HG03520 (cell line): Measurements from ENCODE around the gene EIF4G2.
"Not testable (repeated sequence)": the region's sequence is repeated elsewhere in the genome, so short reads cannot be mapped to it uniquely, and the experiment has no call there.

Experiments
- ATAC-seq: cut with Tn5 transposase; IDR thresholded peaks from one replicate; pipeline ENCODE4 v1.9.1; 2021; ENCODE audit warnings: mild to moderate bottlenecking, moderate library complexity; ENCODE audit not compliant: unreplicated experiment

EIF4G2 gene

GRCh38 chr11:10808553-10809372 lies at the start of gene EIF4G2:
Gene EIF4G2 (minus strand): TSS chr11:10808926.
- peak; percentile 91 for ATAC-seq

DNA sequence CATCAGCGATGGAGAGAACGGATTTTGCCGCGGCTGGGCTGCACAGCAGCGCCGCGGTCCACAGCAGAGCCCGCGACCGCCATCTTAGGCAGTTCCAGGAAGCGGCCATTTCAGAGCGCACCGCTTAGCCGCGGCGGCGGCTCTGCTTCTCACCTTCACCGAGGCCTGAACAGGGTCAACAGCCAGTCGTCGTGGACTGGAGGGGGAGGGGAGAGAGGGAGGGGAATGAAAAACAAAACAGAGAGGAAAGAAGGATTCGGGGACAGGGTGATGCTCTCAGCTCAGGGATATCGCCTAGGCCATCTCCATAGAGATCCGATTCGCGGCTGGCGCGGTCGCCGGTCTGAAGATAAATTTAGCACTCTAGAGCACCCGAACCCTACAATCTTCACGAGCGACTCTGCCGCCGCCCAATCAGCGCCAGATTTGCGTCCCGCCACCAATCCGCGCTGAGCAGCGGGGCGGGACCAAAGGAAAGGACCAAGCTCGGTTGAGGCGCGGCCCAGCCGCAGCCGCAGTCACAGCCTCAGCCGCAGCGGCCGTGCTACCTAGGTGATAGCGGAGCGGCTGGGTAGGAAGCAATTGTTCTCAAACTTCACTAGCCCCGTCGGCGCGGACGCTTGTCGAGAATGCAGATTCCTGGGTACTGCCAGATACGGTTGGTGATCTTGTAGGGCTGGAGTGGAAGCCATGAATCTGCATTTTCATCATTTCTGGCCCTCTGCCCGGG lies 49.1 kb upstream of the EIF4G2 start, which contains the start of gene ZBED5:
ZBED5 (minus strand) TSS at position 345 of the 730 bp plus-strand sequence. CDS start 3,108 bp downstream, outside the sequence.
- peak; percentile 89 for ATAC-seq

DNA sequence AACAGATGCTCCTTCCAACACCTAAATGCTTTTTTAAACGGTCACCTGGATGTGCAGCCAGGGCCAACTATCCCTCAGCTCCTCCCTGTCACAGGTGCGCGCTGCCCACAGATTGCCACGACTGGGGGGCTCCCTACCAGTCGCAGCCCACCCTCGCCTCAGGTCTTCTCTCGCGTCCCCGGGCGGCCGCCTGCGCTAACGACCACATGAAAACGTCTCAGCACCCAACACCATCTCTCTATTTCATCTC lies 48.7 kb upstream of the EIF4G2 start:
- ATAC-seq: peak; percentile 15

DNA sequence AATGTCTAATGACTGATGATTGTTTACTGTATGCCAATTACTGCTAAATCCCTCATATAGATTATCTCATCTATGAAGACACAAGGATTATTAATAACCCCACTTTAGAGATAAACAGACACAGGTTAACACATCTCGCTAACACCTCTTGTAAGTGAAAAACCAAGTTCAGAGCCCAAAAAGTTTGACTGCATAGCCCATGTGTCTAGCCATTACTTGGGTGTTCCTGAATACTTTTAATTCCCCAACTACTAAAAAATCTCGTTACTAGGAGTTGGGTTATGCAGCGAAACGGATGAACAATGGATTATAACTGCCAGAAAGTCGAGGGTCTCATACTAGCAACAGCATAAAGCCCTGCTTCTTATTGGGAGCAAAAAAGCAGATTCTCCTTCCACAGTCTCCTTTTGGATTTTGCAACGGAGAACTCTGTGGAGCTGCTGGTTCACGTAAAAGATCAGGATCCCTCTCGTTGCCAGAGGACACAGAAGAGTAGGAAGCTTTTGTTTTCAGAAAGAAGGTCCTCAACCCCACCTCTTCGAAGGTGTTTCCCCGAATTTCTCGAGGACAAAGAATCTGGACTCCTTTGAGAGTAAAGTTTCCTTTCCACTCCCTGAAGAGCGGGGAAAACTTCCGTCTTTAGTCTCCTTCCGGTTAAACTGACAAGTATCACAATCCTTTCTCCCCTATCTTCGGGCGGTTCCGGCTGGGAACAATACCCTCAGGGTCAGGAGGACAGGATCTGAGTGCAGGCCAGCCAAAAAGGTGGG lies 48.1 kb upstream of the EIF4G2 start:
- no peak for ATAC-seq

- ATAC-seq: no peak
These were observed 46.6 kb upstream of the EIF4G2 start for GRCh38 chr11:10855295-10855694.

- ATAC-seq: no peak
These were observed 39.5 kb upstream of the EIF4G2 start for GRCh38 chr11:10847960-10848860.

DNA sequence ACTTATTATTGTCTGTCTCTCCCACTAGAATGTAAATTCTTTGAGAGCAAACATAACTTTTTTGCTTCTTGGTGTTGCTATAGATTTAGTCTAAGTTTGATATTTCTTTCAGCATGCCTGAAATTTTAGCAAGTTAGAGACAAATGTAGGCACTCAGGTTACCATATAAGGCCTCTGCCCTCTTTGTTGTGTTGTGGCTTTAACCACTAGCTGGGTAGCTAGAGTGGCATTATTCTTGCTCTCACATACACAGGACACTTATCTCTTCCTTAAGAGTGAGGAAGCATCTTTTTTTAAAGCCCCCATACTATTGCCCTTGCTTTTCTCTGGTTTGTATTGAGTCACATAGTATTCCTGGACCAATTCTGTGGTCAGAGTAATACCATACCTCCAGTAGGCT lies 37.9 kb upstream of the EIF4G2 start:
- no peak for ATAC-seq

DNA sequence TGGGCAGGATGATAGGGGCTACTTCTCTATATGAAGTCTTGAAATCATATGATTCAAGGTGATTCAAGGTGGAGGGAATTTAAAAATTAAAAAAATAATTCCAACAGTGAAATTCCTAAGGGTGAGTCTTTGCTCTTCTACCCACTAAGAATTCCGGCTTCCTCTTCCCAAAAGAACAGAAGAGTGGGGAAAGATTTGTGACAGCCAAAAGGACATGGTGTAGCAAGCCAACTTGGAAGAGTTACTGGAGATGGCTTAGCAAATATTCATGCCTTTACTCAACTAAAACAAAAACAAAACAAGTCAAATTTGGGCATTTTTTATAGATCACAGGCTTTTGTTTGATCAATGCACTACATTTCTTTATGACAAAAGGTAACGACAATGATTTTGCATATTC lies 36.9 kb upstream of the EIF4G2 start:
- no peak for ATAC-seq

DNA sequence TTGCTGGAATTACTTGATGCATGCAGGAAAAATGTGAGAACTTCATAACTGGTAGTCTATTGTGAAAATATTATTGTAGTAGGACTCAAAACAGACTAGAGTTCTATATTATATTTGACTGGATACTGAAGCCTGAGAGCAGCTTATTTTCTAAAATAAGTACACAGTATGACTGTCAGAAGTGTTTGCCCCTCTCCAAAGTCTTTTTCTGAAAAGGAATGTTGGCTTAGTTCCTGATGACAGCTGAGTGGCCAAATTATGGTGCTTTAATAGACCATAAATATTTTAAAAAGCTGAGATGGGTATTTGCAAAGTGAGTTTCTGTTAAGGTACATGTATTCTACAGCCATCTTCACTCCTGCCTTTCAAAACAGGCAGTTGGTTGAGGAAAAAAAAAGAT lies 36.1 kb upstream of the EIF4G2 start:
- ATAC-seq: no peak

DNA sequence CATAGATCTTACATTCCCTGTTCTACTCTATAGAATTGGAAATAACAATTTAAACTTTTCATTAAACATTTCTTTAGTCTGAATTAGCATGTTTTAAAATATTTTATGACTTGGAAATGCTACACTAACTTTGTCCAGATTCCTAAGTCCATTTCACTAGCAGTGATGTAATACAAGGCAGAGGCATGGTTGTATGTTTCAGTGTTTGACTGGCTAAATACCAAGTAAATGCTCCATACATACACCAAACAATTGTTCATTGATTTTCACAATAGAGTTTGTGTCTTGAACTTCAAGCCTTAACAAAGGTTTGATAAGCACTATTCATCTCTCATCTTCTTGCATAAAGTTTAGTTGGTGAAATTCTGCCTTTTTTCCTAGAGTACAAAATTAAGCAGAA lies 35.6 kb upstream of the EIF4G2 start:
- ATAC-seq: no peak

GRCh38 chr11:10838881-10839280 lies 30.2 kb upstream of the EIF4G2 start:
- no peak for ATAC-seq

- ATAC-seq: no peak
These were observed 29.4 kb upstream of the EIF4G2 start for GRCh38 chr11:10838083-10838482.

DNA sequence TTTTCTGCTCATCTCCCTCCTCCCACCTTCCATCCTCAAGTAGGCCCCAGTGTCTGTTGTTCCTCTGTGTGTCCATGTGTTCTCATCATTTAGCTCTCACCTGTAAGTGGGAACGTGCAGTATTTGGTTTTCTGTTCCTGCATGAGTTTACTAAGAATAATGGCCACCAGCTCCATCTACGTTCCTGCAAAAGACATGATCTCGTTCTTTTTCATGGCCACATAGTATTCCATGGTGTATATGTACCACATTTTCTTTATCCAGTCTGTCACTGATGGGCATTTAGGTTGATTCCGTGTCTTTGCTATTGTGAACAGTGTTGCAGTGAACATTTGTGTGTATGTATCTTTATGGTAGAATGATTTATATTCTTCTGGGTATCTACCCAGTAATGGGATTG lies 28.2 kb upstream of the EIF4G2 start:
- ATAC-seq: not testable (repeated sequence)

GRCh38 chr11:10829139-10829538 lies 20.4 kb upstream of the EIF4G2 start:
- no peak for ATAC-seq

GRCh38 chr11:10828402-10828801 lies 19.7 kb upstream of the EIF4G2 start:
- no peak for ATAC-seq

DNA sequence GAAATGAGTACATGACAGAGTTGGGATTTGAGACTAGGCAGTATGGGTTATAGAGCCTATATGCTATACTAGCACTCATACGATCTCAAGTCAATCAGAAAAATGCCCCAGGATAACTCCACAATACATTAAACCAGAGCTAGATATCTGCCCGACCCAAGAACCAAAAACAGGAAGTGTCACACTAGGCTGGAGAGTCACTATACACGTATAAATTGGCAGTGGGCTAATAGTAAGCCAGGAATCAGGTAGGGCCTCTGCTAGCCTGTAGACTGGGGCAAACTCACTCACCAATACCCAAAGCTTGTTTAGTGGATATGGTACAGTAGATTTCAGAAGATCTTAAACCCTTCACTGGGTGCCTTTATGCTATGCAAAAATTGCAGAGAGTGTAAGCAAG lies 16.2 kb upstream of the EIF4G2 start:
- ATAC-seq: peak; percentile 56

DNA sequence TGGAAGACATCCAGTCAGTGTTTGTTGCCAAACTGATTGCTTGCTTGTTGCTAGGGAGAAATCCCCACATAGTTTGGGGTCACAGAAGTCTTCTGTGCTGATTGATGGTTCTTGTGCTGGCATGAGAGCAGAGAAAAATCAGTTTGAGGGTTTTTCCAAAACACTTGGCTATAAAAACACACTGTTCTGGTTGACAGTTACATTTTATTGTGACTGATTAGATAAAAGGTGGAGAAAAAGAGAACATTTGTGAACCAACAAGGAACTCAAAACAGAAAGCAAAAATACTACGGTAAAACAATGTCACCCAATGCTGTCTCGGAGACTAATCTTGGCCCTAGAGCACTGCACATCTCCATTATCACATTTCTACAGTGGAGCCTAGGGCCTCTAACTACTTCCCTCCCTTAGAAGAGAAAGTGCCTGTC lies 14.4 kb upstream of the EIF4G2 start:
- no peak for ATAC-seq

GRCh38 chr11:10822491-10822890 lies 13.8 kb upstream of the EIF4G2 start:
- not testable (repeated sequence) for ATAC-seq

DNA sequence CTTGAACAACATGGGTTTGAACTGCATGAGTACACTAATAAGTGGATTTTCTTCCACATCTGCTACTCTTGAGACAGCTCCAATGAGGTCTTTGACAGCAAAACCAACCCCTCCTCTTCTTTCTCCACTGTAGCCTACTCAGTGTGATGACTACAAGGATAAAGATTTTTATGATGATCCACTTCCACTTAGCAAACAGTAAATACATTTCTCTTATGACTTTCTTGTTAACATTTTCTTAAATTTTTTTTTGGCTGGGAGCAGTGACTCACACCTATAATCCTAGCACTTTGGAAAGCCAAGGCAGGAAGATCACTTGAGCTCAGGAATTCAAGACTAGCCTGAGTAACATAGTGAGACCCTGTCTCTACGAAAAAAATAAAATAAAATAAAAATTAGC lies 9.9 kb upstream of the EIF4G2 start:
- no peak for ATAC-seq

DNA sequence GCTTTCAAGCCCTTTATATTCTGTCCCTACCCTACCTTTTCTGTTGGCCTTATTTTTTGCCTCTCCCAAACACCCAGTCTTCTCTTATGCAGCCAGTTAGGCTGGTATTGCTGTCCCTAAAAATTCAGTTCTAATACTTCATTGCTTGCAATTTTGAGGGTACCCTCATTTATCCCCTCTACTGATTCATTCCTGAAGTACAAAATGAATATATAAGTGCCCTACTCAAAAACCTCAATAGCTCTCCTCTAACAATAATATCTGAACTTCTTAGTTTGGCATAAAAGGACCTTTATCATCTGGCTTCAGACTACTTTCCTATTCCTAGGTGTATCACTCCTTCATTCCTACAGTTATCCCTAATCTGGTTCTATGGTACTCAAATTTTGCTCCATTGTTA lies 5.2 kb upstream of the EIF4G2 start:
- no peak for ATAC-seq
